ENCODE measurements around the gene TRIM75.

GRCh38 chr4:165079476-165079875 lies 25.8 kb downstream of the TRIM75 start:
- TF ChIP-seq CTCF (IDR thresholded peaks at IDR 0.05) (no peak), POLR2A (IDR thresholded peaks at IDR 0.05) (no peak)
